ENCODE results near the gene IGSF21. TPM values are rescaled to one million over a fixed set of nuclear protein-coding genes. Genes with fewer than 3 reads are reported as not detected.

IGSF21 gene
- polyA plus RNA-seq, 1 of the 3 experiments (the other 2 are of a cell fraction) = not detected

DNA sequence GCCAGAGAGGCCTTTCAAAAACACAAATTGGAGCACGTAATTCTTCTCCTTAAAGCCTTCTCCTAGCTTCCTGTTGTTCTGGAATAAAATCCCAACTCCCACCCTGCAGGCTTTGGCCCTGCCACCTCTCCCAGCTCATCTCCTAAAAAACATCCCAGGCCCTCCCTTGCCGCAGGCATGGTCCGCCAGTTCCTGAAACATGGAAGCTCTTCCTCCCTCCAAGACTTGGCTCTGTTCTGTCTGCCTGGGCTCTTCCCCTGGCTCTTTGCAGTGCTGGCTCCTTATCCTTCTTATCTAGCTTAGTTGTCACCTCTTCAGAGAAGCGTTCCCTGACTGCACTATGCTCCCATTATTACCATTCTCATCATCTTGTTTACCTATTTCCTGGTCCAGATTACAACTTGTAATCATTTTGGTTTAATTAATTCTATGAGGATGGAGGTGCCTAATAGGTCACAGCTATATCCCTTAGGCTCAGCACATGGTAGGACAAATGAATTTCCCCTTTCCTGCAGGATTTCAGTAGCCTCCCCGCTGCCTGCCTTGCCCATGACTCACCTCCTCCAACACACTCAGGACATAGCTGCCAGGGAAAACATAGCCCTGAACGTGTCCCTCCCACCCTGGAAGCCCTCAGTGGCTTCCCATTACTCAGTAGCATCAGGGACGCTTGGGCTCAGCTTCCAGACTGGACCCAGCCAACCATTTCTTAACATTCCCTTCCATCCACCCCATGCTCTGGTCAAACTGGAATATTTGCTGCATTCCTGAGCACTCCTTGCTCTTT lies 15.7 kb upstream of the IGSF21 start:
- no peak for TF ChIP-seq GATA2 (CRISPR knock-in tag; IDR thresholded peaks at IDR 0.05)
- no peak for TF ChIP-seq SMC3 (IDR thresholded peaks at IDR 0.05; ENCODE audit: low read depth, low read length)
- no peak for TF ChIP-seq EZH2phosphoT487 (IDR thresholded peaks at IDR 0.05; ENCODE audit: borderline replicate concordance, low read depth)
- Histone ChIP-seq H2AFZ (ENCODE audit: low read depth) (no peak overlapping the region), H4K20me1 (ENCODE audit: insufficient read depth) (no peaks in the 10 kb centered on the region), H3K27ac (ENCODE audit: low read depth in 2 of 2, low read length in 1 of 2) (no peak overlapping the region), H3F3A (replicated peaks; ENCODE audit: insufficient read depth) (no peaks in the 10 kb centered on the region), H3K9me3 (no peaks in the 10 kb centered on the region), H3K9ac (no peak overlapping the region), H3K9me2 (no peaks in the 10 kb centered on the region), H3K36me3 (replicated peaks in 1 of 2; ENCODE audit: control insufficient read depth in 1 of 2, insufficient read depth in 2 of 2, low read length in 1 of 2) (no peaks in the 10 kb centered on the region), H3K4me2 (no peak overlapping the region; the same call in 1 of the 2 replicates), H3K79me2 (ENCODE audit: insufficient read depth) (no peaks in the 10 kb centered on the region), H3K27me3 (ENCODE audit: insufficient read depth) (no peaks in the 10 kb centered on the region), H3K4me1 (ENCODE audit: control insufficient read depth in 1 of 2, insufficient read depth in 2 of 2, low read depth in 1 of 2, low read length in 1 of 2) (peaks cover 5 to 20% of the 10 kb centered on the region in 2 experiments; a peak in 2 of 4 replicates), H3K4me3 (ENCODE audit: low read depth in 2 of 2, low read length in 1 of 2) (no peak overlapping the region)
- ChIA-PET POLR2A (no interaction called here), CTCF (interaction anchor here (0.6 to 3.8 kb wide), 14 partner anchors 8 to 600 kb away, joined by 3 to 28 read pairs (median 4); partner anchors contain the start of gene IGSF21)
- DNase-seq = no peak
- 32% methylated on average over 7 of the region's 7 CpGs for WGBS (ENCODE audit: low lambda C conversion rate)

DNA sequence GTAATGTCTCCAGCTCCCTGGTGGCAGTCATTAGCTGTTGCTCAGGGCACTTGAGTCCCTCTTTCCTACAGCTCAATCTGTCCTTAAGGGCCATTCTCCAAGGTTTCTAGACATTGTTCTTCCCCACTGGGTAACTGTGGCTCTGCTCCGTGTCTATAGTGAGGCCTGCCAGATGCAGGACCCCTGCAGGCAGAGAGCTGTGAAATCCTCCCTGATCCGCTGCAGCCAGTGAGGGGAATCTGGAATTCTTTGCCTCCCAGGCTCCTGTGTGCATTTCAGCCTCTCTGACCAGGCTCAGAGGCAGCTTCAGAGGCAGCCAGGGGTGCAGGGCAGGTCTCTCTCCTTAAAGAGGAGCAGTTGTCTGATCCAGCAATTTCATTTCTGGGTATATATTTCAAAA lies 14.4 kb upstream of the IGSF21 start:
- H3K36me3 ChIP-seq (replicated peaks in 1 of 2; ENCODE audit: control insufficient read depth in 1 of 2, insufficient read depth in 2 of 2, low read length in 1 of 2) = no peaks in the 10 kb centered on the region
- no peaks in the 10 kb centered on the region for H3F3A ChIP-seq (replicated peaks; ENCODE audit: insufficient read depth)
- H3K4me1 ChIP-seq (ENCODE audit: control insufficient read depth in 1 of 2, insufficient read depth in 2 of 2, low read depth in 1 of 2, low read length in 1 of 2) = peaks cover 5 to 14% of the 10 kb centered on the region in 2 experiments; a peak in 2 of 4 replicates
- POLR2A ChIA-PET = interaction anchor here (0.7 kb wide), 1 partner anchor 30 kb away, joined by 3 read pairs; no protein-coding TSS in a partner anchor
- no peak overlapping the region for H3K4me3 ChIP-seq (ENCODE audit: low read depth in 2 of 2, low read length in 1 of 2)
- H3K27ac ChIP-seq (ENCODE audit: low read depth in 2 of 2, low read length in 1 of 2) = no peak overlapping the region
- no peaks in the 10 kb centered on the region for H3K9me2 ChIP-seq
- H3K79me2 ChIP-seq (ENCODE audit: insufficient read depth) = no peaks in the 10 kb centered on the region
- no peaks in the 10 kb centered on the region for H4K20me1 ChIP-seq (ENCODE audit: insufficient read depth)
- H3K4me2 ChIP-seq = no peak overlapping the region
- H3K9ac ChIP-seq = no peak overlapping the region
- 55% methylated on average over 2 of the region's 2 CpGs for WGBS (ENCODE audit: low lambda C conversion rate)
- no peak for DNase-seq
- CTCF ChIA-PET = interaction anchor here (0.6 to 3.8 kb wide), 4 partner anchors 173 to 482 kb away, joined by 3 to 15 read pairs (median 6); no protein-coding TSS in a partner anchor
- H3K27me3 ChIP-seq (ENCODE audit: insufficient read depth) = no peaks in the 10 kb centered on the region
- H3K9me3 ChIP-seq = no peaks in the 10 kb centered on the region
- no peak overlapping the region for H2AFZ ChIP-seq (ENCODE audit: low read depth)
- TF ChIP-seq NRF1 (IDR thresholded peaks at IDR 0.05; ENCODE audit: low read depth, low read length) (no peak), RAD21 (IDR thresholded peaks at IDR 0.05; ENCODE audit: low read length) (no peak), JUND (IDR thresholded peaks at IDR 0.05) (no peak)
- TF ChIP-seq, protein P1, sequence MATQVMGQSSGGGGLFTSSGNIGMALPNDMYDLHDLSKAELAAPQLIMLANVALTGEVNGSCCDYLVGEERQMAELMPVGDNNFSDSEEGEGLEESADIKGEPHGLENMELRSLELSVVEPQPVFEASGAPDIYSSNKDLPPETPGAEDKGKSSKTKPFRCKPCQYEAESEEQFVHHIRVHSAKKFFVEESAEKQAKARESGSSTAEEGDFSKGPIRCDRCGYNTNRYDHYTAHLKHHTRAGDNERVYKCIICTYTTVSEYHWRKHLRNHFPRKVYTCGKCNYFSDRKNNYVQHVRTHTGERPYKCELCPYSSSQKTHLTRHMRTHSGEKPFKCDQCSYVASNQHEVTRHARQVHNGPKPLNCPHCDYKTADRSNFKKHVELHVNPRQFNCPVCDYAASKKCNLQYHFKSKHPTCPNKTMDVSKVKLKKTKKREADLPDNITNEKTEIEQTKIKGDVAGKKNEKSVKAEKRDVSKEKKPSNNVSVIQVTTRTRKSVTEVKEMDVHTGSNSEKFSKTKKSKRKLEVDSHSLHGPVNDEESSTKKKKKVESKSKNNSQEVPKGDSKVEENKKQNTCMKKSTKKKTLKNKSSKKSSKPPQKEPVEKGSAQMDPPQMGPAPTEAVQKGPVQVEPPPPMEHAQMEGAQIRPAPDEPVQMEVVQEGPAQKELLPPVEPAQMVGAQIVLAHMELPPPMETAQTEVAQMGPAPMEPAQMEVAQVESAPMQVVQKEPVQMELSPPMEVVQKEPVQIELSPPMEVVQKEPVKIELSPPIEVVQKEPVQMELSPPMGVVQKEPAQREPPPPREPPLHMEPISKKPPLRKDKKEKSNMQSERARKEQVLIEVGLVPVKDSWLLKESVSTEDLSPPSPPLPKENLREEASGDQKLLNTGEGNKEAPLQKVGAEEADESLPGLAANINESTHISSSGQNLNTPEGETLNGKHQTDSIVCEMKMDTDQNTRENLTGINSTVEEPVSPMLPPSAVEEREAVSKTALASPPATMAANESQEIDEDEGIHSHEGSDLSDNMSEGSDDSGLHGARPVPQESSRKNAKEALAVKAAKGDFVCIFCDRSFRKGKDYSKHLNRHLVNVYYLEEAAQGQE (IDR thresholded peaks at IDR 0.05; ENCODE audit: low read depth, low read length) = no peak
